T-helper 2 cell treated with Interferon-gamma antibody and Interleukin-4, amounts not matched to agents 5 μg/mL and 100 μg/mL, for 36 hours (primary cell): ENCODE data around the gene PDZK1.
"Not testable (repeated sequence)": the region's sequence is repeated elsewhere in the genome, so short reads cannot be mapped to it uniquely, and the experiment has no call there.

Experiments used
- DNase-seq: peaks from one replicate; pipeline ENCODE4 v3.0.0; 2021; ENCODE audit warnings: low spot score
- H3K27ac Mint-ChIP-seq: one replicate; pipeline ENCODE4 v1.8.0; 2021; ENCODE audit warnings: mild to moderate bottlenecking, mixed read lengths
- H3K27me3 Mint-ChIP-seq: one replicate; pipeline ENCODE4 v1.8.0; 2021; ENCODE audit warnings: low read depth, mixed read lengths
- H3K36me3 Mint-ChIP-seq: one replicate; pipeline ENCODE4 v1.8.0; 2021; ENCODE audit warnings: low read depth, mixed read lengths
- H3K4me1 Mint-ChIP-seq: one replicate; pipeline ENCODE4 v1.8.0; 2021; ENCODE audit warnings: low read depth, mixed read lengths
- H3K4me3 Mint-ChIP-seq: one replicate; pipeline ENCODE4 v1.8.0; 2022; ENCODE audit warnings: mild to moderate bottlenecking, moderate library complexity, mixed read lengths
- H3K9me3 Mint-ChIP-seq: one replicate; pipeline ENCODE4 v1.8.0; 2021; ENCODE audit warnings: mixed read lengths

Gene PDZK1

GRCh38 chr1:145696630-145696960 lies 10.6 kb downstream of the PDZK1 start:
- Mint-ChIP-seq H3K27me3 (peaks cover 24% of the 10 kb centered on the region), H3K4me3 (no peak overlapping the region), H3K4me1 (peaks cover 4% of the 10 kb centered on the region), H3K9me3 (no peaks in the 10 kb centered on the region), H3K36me3 (no peaks in the 10 kb centered on the region), H3K27ac (no peak overlapping the region)
- DNase-seq = no peak

- H3K4me1 Mint-ChIP-seq = peaks cover 5% of the 10 kb centered on the region
- no peak overlapping the region for H3K4me3 Mint-ChIP-seq
Observed at GRCh38 chr1:145695821-145696629, 11.1 kb downstream of the PDZK1 start.

DNA sequence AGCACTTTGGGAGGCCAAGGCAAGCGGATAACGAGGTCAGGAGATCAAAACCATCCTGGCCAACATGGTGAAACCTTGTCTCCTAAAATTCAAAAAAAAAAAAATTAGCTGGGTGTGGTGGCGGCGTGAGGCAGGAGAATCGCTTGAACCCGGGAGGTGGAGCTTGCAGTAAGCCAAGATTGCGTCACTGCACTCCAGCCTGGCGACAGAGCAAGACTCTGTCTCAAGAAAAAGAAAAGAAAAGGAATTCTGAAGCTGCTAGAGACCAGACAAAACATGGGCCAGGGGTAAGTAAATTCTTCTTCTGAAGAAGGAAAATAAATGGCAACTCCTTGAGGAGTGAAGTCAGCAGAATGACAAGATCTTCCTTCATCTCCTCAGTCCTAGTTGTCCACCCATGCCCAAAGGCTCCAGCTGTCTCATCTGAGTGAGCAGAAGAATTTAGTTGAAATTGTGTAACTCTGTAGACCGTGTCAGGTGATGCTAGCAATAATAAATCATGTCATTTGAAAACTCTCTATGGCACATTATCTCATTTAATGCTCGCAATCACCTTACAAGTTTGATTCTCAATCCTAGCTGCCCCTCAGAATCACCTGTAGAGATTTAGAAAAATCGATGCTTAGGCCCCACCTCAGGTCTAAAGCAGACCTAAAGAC lies 14.3 kb downstream of the PDZK1 start:
- Mint-ChIP-seq H3K4me1 (peaks cover 28% of the 10 kb centered on the region), H3K27me3 (peaks cover 7% of the 10 kb centered on the region), H3K9me3 (no peaks in the 10 kb centered on the region), H3K27ac (no peak overlapping the region), H3K36me3 (no peaks in the 10 kb centered on the region), H3K4me3 (no peak overlapping the region)
- no peak for DNase-seq

More at GRCh38 chr1:145695821-145696629, 11.1 kb downstream of the PDZK1 start:
- H3K27ac Mint-ChIP-seq = no peak overlapping the region
- H3K9me3 Mint-ChIP-seq = no peaks in the 10 kb centered on the region
- H3K27me3 Mint-ChIP-seq = peaks cover 20% of the 10 kb centered on the region
- no peak for DNase-seq
- no peaks in the 10 kb centered on the region for H3K36me3 Mint-ChIP-seq

DNA sequence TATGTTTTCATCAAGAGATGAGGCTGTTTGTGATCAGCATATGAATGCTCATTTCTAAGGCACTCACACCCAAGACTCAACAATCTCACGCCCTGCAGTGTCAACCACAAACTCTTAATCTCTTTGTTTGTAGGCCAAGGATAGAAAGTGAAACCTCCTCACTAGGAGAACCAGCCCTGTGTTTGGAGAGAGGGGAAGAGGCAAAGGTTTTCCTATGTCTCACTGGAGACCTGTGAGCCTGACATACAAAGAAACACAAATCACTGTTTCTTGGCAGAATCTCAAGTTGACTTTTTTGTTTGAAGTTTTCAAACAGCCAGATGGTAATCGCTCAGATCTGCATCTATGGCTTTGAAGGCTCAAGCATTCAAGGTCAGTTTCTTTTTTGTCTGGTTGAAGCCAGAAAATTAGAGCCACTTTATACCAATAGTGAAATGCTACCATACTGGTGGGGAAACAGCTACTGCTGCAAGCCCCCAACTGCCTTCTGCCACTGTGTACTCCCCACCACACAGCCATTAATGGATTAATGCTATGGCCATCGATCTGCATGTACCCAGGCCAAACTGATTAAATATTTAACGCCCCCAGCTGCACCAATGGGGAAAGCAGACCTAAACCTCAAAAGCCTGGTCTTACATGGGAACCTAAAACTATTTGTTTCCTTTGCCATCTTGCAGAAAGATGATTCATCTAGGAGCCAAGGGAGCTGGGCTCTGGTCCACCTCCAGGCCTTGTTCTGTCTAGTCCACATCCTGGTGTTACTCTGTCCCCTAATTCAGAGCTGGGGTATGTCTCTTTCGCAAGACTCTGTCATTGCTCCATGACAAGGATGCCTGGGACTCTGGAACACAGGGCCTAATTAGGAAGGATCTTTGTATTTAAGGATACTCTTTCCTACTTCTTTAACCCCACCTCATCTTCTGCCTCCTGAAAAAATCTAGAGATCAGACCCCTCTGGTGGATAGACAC lies 16.3 kb downstream of the PDZK1 start:
- Mint-ChIP-seq H3K9me3 (no peaks in the 10 kb centered on the region), H3K27me3 (no peaks in the 10 kb centered on the region), H3K36me3 (peaks cover 2% of the 10 kb centered on the region), H3K27ac (peak overlapping the region; percentile 88), H3K4me3 (peak overlapping the region; percentile 73), H3K4me1 (peaks cover 28% of the 10 kb centered on the region)
- peak; percentile 54 for DNase-seq

GRCh38 chr1:145689922-145690321 lies 17.2 kb downstream of the PDZK1 start:
- DNase-seq = no peak
- Mint-ChIP-seq H3K4me1 (peaks cover 28% of the 10 kb centered on the region), H3K36me3 (peaks cover 2% of the 10 kb centered on the region), H3K4me3 (peak overlapping the region; percentile 73), H3K27me3 (no peaks in the 10 kb centered on the region), H3K9me3 (no peaks in the 10 kb centered on the region), H3K27ac (peak overlapping the region; percentile 88)

DNA sequence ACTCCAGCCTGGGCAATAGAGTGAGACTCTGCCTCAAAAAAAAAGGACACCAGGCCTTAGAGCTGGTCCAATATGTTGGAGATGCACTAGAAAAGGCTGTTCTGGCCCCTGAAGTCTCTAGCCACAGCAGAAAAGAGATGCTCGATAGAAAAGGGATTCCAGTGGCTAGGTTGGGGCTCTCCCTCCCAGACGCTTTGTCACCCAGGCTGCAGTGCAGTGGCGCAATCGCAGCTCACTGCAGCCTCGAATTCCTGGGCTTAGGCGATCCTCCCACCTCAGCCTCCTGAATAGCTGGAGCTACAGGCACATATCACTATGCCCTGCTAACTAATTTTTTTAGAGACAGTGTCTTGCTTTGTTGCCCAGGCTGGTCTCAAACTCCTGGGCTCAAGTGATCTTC lies 18.2 kb downstream of the PDZK1 start:
- no peak for DNase-seq
- H3K4me3 Mint-ChIP-seq = no peak overlapping the region

DNA sequence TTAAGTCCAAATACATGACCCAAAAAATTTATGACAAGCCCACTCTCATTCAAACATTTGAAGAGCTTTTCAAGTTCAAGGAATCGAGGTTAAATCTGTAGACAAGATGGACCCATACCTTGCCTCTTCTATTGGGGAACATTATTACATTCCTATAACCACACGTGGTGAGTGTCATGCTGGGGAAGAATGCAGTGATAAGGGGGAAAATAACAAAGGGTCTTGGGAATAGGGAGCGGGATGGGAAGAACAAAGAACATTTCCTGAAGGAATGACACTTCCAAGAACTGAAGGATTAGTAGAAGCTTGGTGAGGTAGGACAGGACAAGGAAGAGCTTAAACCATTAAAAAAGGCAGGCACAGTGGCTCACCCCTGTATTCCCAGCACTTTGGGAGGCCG lies 18.8 kb downstream of the PDZK1 start:
- Mint-ChIP-seq H3K27ac (peak overlapping the region; percentile 22), H3K4me3 (peak overlapping the region; percentile 1), H3K9me3 (no peaks in the 10 kb centered on the region), H3K36me3 (peaks cover 2% of the 10 kb centered on the region), H3K4me1 (peaks cover 28% of the 10 kb centered on the region), H3K27me3 (no peaks in the 10 kb centered on the region)
- DNase-seq = no peak

More for the DNA sequence above, 18.2 kb downstream of the PDZK1 start:
- Mint-ChIP-seq H3K4me1 (peaks cover 28% of the 10 kb centered on the region), H3K27ac (no peak overlapping the region), H3K9me3 (no peaks in the 10 kb centered on the region), H3K27me3 (no peaks in the 10 kb centered on the region), H3K36me3 (peaks cover 2% of the 10 kb centered on the region)

GRCh38 chr1:145686078-145686477 lies 21.1 kb downstream of the PDZK1 start:
- H3K27ac Mint-ChIP-seq, H3K36me3 Mint-ChIP-seq, H3K9me3 Mint-ChIP-seq, H3K27me3 Mint-ChIP-seq, DNase-seq, H3K4me3 Mint-ChIP-seq: not testable (repeated sequence)
- H3K4me1 Mint-ChIP-seq = peaks cover 25% of the 10 kb centered on the region

- H3K4me1 Mint-ChIP-seq = peaks cover 14% of the 10 kb centered on the region
- H3K36me3 Mint-ChIP-seq, H3K27me3 Mint-ChIP-seq, DNase-seq, H3K4me3 Mint-ChIP-seq, H3K9me3 Mint-ChIP-seq, H3K27ac Mint-ChIP-seq: not testable (repeated sequence)
Observed at GRCh38 chr1:145684858-145685257, 22.3 kb downstream of the PDZK1 start.

DNA sequence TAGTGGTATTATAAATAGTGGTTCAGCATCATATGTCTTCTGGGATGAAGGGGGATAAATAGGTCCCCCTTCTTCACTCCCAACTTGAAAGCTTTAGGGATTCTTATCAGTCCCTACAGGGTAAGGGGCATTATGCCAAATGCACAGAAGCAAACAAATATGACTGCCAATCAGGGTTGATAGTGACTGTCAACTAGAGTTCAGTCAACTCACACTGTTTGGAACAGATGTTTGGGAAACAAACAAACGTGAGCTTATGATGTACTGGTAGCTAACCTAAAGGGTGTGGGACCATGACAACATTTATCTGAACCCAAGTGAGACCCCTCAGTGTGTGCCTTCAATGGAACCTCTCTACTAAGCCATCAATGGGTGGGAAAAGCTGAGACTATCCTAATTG lies 34.0 kb downstream of the PDZK1 start:
- not testable (repeated sequence) for H3K9me3 Mint-ChIP-seq, DNase-seq, H3K27me3 Mint-ChIP-seq, H3K4me3 Mint-ChIP-seq, H3K27ac Mint-ChIP-seq
- H3K4me1 Mint-ChIP-seq = peaks cover 14% of the 10 kb centered on the region
- H3K36me3 Mint-ChIP-seq = peaks cover 14% of the 10 kb centered on the region

DNA sequence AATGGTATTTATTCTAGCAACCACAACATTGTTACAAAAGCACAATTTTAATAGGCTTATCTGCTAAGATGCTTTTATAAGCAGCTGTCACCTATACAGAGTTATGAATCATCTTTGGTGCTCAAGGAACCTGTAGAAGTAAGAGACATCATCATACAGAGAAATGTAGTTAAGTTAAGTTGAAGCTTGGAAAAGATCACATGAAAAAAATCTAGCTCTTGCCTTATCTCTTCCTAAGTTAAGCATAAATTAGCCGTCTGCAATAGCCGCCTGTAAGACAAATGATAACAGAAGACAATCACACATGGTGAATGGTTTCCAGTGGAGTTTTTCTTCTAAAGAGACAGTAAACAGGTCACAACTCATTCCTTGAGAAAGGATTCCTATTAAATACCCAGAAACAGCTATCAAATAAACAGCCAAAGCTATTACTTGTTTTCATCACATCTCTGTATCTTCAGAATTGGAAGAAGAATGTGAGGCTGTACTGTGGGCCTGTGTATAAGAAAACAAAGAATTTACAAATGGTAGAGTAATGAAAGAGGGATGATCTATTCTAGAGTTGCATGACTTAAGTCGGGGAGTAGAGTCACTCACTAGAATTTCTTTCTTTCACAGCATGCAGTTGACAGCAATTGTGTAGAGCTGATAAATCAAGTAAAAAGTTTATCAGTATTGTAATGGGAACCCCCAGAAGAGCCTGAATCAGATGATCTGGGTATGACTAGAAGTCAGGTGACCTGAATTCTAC lies 36.0 kb downstream of the PDZK1 start:
- H3K36me3 Mint-ChIP-seq = peaks cover 23% of the 10 kb centered on the region
- H3K9me3 Mint-ChIP-seq, DNase-seq, H3K4me3 Mint-ChIP-seq, H3K27me3 Mint-ChIP-seq, H3K27ac Mint-ChIP-seq: not testable (repeated sequence)
- H3K4me1 Mint-ChIP-seq = peaks cover 14% of the 10 kb centered on the region

GRCh38 chr1:145665015-145665414 lies 42.2 kb downstream of the PDZK1 start:
- not testable (repeated sequence) for DNase-seq, H3K4me3 Mint-ChIP-seq, H3K27ac Mint-ChIP-seq, H3K27me3 Mint-ChIP-seq, H3K4me1 Mint-ChIP-seq, H3K9me3 Mint-ChIP-seq
- peaks cover 19% of the 10 kb centered on the region for H3K36me3 Mint-ChIP-seq

DNA sequence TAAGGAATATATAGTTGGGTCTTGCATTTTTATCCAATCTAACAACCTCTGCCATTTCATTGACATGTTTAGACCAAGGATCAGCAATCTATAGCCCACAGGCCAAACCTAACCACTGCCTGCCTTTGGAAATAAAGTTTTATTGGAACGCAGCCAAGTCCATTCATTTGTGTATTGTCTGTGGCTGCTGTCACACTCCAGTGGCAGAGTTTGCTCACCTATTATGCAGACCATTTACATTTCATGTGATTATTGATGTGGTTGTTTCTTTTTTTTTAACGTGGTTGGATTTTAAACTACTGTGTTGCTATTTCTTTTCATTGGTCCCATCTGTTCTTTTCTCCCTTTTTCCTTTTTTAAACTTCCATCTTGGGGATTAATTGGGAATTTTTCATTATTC lies 44.7 kb downstream of the PDZK1 start:
- not testable (repeated sequence) for H3K4me3 Mint-ChIP-seq, H3K9me3 Mint-ChIP-seq, H3K27me3 Mint-ChIP-seq, DNase-seq, H3K4me1 Mint-ChIP-seq, H3K27ac Mint-ChIP-seq
- peaks cover 13% of the 10 kb centered on the region for H3K36me3 Mint-ChIP-seq
